D341Med (cell line): Measurements from ENCODE around the gene SYNGR3.
"Not testable (repeated sequence)": the region's sequence is repeated elsewhere in the genome, so short reads cannot be mapped to it uniquely, and the experiment has no call there.

Experiments
- DNase-seq: peaks from one replicate; pipeline ENCODE4 v3.0.0; 2012; ENCODE audit warnings: low spot score

SYNGR3 gene

GRCh38 chr16:1989209-1990100 lies at the start of gene SYNGR3:
Gene SYNGR3, plus strand, starts transcription at chr16:1989970. Its CDS starts 133 bp downstream, at chr16:1990103.
- peak; percentile 70 for DNase-seq

GRCh38 chr16:1940273-1941161 lies 49.3 kb upstream of the SYNGR3 start:
- DNase-seq = no peak

DNA sequence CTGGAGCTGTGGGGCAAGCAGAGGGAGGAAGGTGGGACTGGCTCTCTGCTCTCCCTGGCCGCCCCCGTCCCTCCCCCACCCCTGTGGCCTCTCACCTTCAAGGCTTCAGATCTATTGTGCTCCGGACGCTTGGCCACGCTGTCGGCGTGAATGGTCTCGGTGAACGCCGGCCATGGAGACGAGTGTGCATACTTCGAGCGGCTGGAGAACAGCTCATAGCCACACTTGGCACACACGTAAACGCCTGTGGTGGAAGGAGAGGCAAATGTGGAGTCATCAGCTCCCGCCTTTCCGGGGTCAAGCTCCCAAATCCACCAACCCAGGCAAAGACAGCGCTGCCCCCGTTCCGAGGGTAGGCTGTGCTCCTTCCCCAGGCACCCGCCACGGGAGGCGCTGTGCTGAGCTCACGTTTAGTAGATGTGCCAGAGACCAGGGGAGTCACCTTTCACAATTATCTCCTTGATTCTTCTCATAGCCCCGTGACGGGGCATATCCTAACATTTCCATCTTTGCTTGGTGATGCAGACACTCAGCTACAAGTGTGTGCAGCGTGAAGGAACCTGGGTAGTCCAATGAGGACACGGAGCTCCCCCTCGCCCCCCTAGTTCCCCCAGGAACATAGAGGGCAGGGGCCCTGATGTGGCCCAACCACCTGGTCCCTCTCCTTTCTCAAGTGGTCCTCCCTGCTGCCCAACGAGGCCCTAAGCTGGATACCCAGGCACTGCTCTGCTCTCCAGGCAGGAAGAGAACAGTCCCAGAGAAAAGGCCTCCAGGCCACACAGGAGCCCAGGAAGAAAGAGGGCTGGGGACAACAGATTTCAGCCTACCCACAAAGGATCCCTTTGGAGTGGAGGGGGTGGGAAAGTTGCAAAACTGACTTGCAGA lies 48.4 kb upstream of the SYNGR3 start:
- DNase-seq = no peak

GRCh38 chr16:1942047-1942809 lies 47.5 kb upstream of the SYNGR3 start:
- DNase-seq = no peak

DNA sequence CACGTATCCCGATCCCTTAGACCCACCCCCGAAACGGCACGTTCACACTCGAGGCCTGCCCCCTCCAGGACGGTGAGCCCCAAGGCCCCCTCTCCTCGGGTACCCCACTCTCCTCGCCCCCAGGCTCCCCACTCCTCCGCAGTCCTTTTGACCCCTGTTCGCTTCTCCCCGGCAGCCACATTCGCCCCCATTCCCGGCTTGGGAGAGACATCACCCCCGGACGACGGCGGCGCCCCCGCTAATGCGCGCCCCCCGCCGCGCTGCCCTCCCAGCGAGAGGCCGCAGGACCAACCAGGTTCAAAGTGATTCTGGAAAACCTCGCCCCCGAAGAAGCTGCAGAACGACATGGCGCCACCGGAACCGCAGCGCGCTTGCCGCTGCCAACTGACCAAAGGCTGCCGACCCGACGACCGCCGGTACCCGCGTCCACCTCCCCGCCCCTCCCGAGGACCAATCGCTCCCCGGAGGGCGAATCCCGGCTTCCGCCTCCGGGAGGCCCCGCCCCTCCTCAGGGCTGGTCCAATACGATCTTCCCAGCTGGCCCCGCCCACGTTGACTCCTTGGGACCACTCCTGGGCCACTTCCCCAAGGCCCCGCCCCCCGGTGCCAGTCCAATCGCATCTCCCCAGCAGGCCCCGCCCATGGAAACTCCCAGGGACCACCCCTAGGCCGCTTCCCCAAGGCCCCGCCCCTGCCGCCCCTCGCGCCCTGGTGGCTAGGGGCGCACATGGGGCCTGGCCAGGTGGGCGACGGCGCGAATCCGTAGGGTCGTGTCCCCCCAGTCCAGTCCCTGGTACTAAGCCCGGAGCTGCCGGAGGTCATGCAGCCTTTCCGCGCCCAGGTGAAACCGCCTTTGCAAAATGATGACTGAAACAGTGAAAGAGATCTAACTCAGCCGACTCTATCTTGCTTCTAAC lies 46.7 kb upstream of the SYNGR3 start, which contains the start of gene MSRB1:
TSS of gene MSRB1 (minus strand) at position 390 of the 917 bp plus-strand sequence. CDS start at position 347, 43 bp downstream.
- DNase-seq = peak; percentile 95

DNA sequence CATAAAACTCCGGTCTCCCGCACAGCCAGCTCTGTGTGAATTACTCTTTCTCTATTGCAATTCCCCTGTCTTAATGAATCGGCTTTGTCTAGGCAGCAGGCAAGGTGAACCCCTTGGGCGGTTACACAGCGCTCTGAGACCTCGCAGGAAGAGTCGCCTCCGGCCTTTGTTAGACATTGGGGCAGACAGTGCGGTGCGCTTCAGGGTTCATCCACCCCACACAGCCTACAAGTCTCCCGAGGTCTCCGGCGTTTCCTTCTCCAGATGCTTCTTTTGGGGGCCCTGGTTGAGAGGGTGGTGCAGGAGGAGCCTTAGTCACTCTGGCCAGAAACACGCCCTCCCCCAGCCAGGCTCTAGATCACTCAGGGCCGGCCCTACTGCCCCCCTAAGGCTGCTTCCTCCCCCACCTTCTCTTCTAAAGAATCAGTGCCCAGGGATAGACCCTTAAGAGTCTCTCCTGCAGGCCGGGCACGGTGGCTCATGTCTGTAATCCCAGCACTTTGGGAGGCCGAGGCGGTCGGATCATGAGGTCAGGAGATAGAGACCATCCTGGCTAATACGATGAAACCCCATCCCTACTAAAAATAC lies 45.1 kb upstream of the SYNGR3 start:
- DNase-seq = no peak

DNA sequence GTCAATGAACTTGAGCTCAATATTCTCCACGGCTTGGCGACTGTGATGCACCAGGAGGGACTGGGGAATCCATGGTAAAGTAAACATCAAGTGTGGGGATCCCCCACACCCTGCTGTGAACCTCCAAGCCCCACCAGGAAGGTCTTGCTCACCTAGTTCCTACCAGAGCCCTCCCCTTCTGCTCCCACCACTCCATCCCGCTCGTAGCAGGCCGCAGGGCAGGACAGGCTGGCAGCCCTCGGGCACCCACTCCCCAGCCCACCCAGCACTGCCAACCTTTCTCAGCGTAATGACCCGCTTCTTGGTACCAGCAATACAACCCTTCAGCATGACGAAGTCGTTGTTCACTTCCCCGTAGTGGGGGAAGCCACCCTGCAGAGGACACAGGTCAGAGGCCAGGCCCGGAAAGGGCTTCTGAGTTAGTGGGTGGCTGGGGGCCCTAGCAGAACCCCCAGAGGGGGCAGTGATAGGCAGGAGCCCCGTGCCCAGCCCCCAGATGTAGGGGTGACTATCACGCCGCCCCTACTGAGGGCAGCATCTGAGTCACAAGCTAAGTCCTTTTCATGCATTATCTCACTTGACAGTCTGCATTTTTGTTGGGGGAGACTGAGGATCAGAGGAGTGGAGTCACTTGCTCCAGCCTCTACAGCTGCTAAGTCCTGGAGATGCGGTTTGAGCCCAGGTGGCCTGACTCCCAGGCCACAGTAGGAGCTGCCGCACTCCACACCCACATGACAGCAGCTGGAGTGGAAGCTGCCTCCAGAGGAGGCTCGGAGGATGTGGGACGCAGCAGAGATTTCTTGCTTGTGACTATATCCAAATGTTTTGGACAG lies 44.0 kb upstream of the SYNGR3 start:
- no peak for DNase-seq

GRCh38 chr16:1946495-1947368 lies 43.0 kb upstream of the SYNGR3 start:
- DNase-seq = no peak

GRCh38 chr16:1947369-1947670 lies 42.5 kb upstream of the SYNGR3 start:
- no peak for DNase-seq

- DNase-seq = no peak
Observed at GRCh38 chr16:1949507-1949906, 40.3 kb upstream of the SYNGR3 start.

GRCh38 chr16:1950047-1950446 lies 39.7 kb upstream of the SYNGR3 start:
- DNase-seq = no peak

- DNase-seq = no peak
Observed at GRCh38 chr16:1950559-1950958, 39.2 kb upstream of the SYNGR3 start.

- no peak for DNase-seq
Observed at GRCh38 chr16:1953734-1954133, 36.0 kb upstream of the SYNGR3 start.

DNA sequence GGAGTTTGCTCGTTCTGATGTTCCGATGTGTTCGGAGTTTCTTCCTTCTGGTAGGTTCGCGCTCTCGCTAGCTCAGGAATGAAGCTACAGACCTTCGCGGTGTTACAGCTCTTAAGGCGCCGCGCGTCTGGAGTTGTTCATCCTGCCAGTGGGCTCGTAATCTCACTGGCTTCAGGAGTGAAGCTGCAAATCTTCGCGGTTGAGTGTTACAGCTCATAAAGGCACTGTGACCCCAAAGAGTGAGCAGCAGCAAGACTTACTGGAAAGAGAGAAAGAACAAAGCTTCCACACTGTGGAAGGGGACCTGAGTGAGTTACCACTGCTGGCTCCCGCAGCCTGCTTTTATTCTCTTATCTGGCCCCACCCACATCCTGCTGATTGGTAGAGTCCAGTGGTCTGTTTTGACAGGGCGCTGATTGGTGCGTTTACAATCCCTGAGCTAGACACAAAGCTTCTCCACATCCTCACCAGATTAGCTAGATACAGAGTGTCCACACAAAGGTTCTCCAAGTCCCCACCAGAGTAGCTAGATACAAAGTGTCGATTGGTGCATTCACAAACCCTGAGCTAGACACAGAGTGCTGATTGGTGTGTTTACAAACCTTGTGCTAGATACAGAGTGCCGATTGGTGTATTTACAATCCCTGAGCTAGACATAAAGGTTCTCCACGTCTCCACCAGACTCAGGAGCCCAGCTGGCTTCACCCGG lies 32.2 kb upstream of the SYNGR3 start:
- not testable (repeated sequence) for DNase-seq

GRCh38 chr16:1958143-1958491 lies 31.7 kb upstream of the SYNGR3 start:
- not testable (repeated sequence) for DNase-seq

GRCh38 chr16:1958715-1959268 lies 31.0 kb upstream of the SYNGR3 start:
- no peak for DNase-seq
